ENCODE results near the gene CHTOP.

The CHTOP gene

DNA sequence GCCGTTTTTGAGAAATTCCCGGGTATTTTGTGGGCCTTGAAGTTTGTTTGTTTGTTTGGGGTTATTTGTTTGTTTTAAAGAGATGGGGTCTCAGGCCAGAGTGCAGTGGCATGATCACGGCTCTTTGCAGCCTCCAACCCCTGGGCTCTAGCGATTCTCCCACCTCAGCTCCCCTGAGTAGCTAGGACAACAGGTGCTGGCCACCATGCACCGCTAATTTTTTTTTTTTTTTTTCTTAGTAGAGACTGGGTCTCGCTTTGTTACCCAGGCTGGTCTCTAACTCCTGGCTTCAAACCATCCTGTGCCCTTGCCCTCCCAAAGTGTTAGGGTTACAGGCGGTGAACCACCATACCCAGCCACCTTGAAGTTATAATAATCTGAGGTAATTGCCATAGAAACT, 2.0 kb downstream of the CHTOP start:
- H3K4me2 ChIP-seq (ENCODE audit: low read length): peak overlapping the region; percentile 66; the same call in 1 of the 2 replicates
- no peaks in the 10 kb centered on the region for H3K27me3 ChIP-seq (ENCODE audit: control insufficient read depth, low read length)
- H3F3A ChIP-seq (ENCODE audit: control insufficient read depth, insufficient read depth): peaks cover 3% of the 10 kb centered on the region; the same call in 1 of the 2 replicates
- H3K79me2 ChIP-seq (ENCODE audit: control insufficient read depth, low read length): peaks cover 50% of the 10 kb centered on the region
- H3K27ac ChIP-seq (ENCODE audit: low read depth, low read length): no peak overlapping the region
- no peaks in the 10 kb centered on the region for H3K9me3 ChIP-seq (ENCODE audit: control insufficient read depth, insufficient read depth, low read length)
- peaks cover 15% of the 10 kb centered on the region for H3K4me1 ChIP-seq (ENCODE audit: control insufficient read depth, low read length)
- TF ChIP-seq, protein P1, sequence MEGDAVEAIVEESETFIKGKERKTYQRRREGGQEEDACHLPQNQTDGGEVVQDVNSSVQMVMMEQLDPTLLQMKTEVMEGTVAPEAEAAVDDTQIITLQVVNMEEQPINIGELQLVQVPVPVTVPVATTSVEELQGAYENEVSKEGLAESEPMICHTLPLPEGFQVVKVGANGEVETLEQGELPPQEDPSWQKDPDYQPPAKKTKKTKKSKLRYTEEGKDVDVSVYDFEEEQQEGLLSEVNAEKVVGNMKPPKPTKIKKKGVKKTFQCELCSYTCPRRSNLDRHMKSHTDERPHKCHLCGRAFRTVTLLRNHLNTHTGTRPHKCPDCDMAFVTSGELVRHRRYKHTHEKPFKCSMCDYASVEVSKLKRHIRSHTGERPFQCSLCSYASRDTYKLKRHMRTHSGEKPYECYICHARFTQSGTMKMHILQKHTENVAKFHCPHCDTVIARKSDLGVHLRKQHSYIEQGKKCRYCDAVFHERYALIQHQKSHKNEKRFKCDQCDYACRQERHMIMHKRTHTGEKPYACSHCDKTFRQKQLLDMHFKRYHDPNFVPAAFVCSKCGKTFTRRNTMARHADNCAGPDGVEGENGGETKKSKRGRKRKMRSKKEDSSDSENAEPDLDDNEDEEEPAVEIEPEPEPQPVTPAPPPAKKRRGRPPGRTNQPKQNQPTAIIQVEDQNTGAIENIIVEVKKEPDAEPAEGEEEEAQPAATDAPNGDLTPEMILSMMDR (IDR thresholded peaks at IDR 0.05; ENCODE audit: low read depth, low read length, poor library complexity, severe bottlenecking): no peak
- TF ChIP-seq EZH2phosphoT487 (IDR thresholded peaks at IDR 0.05; ENCODE audit: borderline replicate concordance, low read length): no peak
- H3K9me2 ChIP-seq (replicated peaks; ENCODE audit: control insufficient read depth, low read length): no peaks in the 10 kb centered on the region
- H4K20me1 ChIP-seq (ENCODE audit: control insufficient read depth, insufficient read depth, low read depth, low read length): no peaks in the 10 kb centered on the region
- H3K36me3 ChIP-seq (ENCODE audit: control insufficient read depth, low read length): peaks cover 59% of the 10 kb centered on the region
- H3K4me3 ChIP-seq (ENCODE audit: low read length): peak overlapping the region; percentile 88

DNA sequence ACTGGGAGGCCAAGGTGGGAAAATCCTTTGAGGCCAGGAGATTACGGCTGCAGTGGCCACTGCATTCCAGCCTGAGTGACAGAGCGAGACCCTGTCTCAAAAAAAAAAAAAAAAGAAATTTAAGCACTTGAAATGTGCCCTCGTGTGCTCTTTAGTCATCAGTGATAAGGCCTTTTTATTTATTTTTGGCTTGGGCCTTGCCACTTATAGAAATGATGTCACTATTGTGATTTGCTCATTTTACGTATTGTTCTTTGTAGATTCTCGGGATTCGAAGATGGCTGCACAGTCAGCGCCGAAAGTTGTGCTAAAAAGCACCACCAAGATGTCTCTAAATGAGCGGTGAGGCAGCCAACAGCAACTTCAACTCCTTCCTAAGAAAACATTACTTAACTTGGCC, 2.4 kb downstream of the CHTOP start:
- no peaks in the 10 kb centered on the region for H3K27me3 ChIP-seq (ENCODE audit: control insufficient read depth, low read length)
- H3K36me3 ChIP-seq (ENCODE audit: control insufficient read depth, low read length): peaks cover 64% of the 10 kb centered on the region
- H3K27ac ChIP-seq (ENCODE audit: low read depth, low read length): no peak overlapping the region
- H3K4me3 ChIP-seq (ENCODE audit: low read length): no peak overlapping the region
- peaks cover 15% of the 10 kb centered on the region for H3K4me1 ChIP-seq (ENCODE audit: control insufficient read depth, low read length)
- H3K9me3 ChIP-seq (ENCODE audit: control insufficient read depth, insufficient read depth, low read length): no peaks in the 10 kb centered on the region
- H3K9me2 ChIP-seq (replicated peaks; ENCODE audit: control insufficient read depth, low read length): no peaks in the 10 kb centered on the region
- H3K4me2 ChIP-seq (ENCODE audit: low read length): no peak overlapping the region
- no peaks in the 10 kb centered on the region for H4K20me1 ChIP-seq (ENCODE audit: control insufficient read depth, insufficient read depth, low read depth, low read length)
- peaks cover 54% of the 10 kb centered on the region for H3K79me2 ChIP-seq (ENCODE audit: control insufficient read depth, low read length)
- TF ChIP-seq, protein P1 (IDR thresholded peaks at IDR 0.05; ENCODE audit: low read depth, low read length, poor library complexity, severe bottlenecking): no peak
- no peak for TF ChIP-seq EZH2phosphoT487 (IDR thresholded peaks at IDR 0.05; ENCODE audit: borderline replicate concordance, low read length)
- H3F3A ChIP-seq (ENCODE audit: control insufficient read depth, insufficient read depth): peaks cover 3% of the 10 kb centered on the region; the same call in 1 of the 2 replicates

DNA sequence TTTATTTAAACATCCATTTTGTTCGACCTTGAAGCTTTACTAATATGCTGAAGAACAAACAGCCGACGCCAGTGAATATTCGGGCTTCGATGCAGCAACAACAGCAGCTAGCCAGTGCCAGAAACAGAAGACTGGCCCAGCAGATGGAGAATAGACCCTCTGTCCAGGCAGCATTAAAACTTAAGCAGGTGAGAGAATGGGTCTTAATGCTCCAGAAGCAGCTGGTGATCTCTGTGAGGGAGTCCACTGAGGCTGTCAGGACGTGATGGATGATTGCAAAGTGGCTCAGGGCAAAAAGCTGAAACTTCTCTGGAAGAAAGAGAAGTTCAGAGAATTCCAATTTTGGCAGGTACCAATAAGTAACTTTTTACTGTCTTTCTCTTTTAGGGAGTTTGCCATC, 4.4 kb downstream of the CHTOP start:
- Histone ChIP-seq H3K4me3 (ENCODE audit: low read length) (no peak overlapping the region), H3K27ac (ENCODE audit: low read depth, low read length) (no peak overlapping the region), H3K27me3 (ENCODE audit: control insufficient read depth, low read length) (no peaks in the 10 kb centered on the region), H3K36me3 (ENCODE audit: control insufficient read depth, low read length) (peaks cover 83% of the 10 kb centered on the region), H3K4me2 (ENCODE audit: low read length) (no peak overlapping the region), H3K9me3 (ENCODE audit: control insufficient read depth, insufficient read depth, low read length) (no peaks in the 10 kb centered on the region), H4K20me1 (ENCODE audit: control insufficient read depth, insufficient read depth, low read depth, low read length) (no peaks in the 10 kb centered on the region), H3K4me1 (ENCODE audit: control insufficient read depth, low read length) (peaks cover 12% of the 10 kb centered on the region), H3F3A (ENCODE audit: control insufficient read depth, insufficient read depth) (peaks cover 3% of the 10 kb centered on the region; the same call in 1 of the 2 replicates), H3K9me2 (replicated peaks; ENCODE audit: control insufficient read depth, low read length) (no peaks in the 10 kb centered on the region), H3K79me2 (ENCODE audit: control insufficient read depth, low read length) (peaks cover 55% of the 10 kb centered on the region)
- TF ChIP-seq, protein P1 (IDR thresholded peaks at IDR 0.05; ENCODE audit: low read depth, low read length, poor library complexity, severe bottlenecking): no peak
- TF ChIP-seq EZH2phosphoT487 (IDR thresholded peaks at IDR 0.05; ENCODE audit: borderline replicate concordance, low read length): no peak

Data from DOHH2 (cell line).